Right ventricle myocardium superior (tissue), 1 donor: ENCODE measurements around the gene ATP2A3. TPM values are rescaled to one million over a fixed set of nuclear protein-coding genes. Genes with fewer than 3 reads are reported as not detected.
"Not testable (repeated sequence)": the region's sequence is repeated elsewhere in the genome, so short reads cannot be mapped to it uniquely, and the experiment has no call there.

Experiments
- ATAC-seq: fragments of 200-7000 bp; cut with Tn5 transposase; one replicate; pipeline ENCODE4 v1.9.1; 2020; ENCODE audit warnings: mild to moderate bottlenecking; ENCODE audit not compliant: poor library complexity
- DNase-seq: peaks from one replicate; pipeline ENCODE4 v3.0.0-alpha.2; 2020
- intact Hi-C: fragments of 100-400 bp; cut with DNase I; formaldehyde crosslinking; loops from one replicate; pipeline ENCODE4 v1.11.2; 2022
- total RNA-seq: library from RNA; stranded (reverse); fragmentation: NEBNext Ultra II Directional; extraction: Animal tissue kit (Norgen Biotek cat#: 25700); gene quantifications from one replicate; pipeline ENCODE4 v1.2.1, GENCODE V29; 2021
- donor health status: DM: no; HTN: yes; CAD: no; lungs with severe emphysema.

The ATP2A3 gene
- total RNA-seq, 1 donor from 2014 or later: 6.0 TPM

DNA sequence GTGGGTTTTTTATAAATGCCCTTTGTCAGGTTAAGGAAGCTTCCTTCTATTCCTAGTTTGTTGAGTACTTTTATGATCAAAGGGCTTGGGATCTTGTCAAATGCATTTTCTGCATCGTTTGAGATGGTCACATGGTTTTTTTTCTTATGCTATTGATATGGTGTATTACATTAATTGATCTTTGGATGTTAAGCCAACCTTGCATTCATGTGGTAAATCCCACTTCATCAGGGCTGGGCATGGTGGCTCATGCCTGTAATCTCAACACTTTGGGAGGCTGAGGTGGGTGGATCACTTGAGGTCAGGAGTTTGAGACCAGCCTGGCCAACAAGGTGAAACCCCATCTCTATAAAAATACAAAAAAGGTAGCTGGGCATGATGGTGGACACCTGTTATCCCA is 30.8 kb upstream of the ATP2A3 start:
- no peak for DNase-seq
- no peak for ATAC-seq
- intact Hi-C loops: no loop called here

DNA sequence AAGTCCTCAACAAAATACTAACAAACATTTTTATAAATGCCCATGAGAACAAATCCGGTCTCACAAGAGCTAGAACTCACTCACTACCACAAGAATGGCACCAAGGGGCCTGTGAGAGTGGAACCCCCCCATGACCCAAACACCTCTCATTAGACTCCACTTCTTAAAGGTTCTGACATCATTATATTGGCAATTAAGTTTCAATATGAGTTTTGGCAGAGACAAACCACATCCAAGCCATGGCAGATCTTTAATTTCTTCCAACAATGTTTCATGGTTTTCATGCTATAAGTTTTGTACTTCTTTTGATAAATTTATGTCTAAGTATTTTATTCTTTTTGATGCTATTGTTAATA is 30.0 kb upstream of the ATP2A3 start:
- intact Hi-C loops: no loop called here
- ATAC-seq: no peak

DNA sequence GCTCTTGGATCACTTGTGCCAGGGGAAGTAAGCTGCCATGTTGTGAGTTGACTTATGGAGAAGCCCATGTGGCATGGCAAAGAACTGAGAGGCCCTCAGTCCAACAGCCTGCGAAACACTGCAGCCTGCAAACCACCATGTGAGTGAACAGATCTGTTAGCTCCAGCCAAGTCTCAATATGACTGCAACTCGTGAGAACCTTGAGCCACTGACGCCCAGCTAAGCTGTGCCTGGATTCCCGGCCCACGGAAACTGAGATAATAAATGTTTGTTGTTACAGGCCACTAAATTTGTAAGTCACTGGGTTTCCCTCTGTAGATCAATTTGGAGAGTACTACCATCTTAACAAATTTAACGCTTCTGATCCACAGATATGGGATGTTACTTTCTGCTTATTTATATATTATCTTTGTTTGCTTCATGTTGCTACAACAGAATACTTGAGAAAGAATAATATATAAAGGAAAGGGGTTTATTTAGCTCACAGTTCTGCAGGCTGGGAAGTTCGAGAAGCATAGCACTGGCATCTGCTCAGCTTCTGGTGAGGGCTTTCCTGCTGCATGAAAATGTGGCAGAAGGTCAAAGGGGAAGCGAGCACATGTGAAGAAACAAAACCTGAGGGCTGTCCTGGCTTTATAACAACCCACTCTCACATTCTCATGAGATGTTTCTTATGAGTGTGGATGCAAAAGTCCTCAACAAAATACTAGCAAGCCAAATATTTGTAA is 29.4 kb upstream of the ATP2A3 start:
- DNase-seq: no peak
- intact Hi-C loops: no loop called here
- no peak for ATAC-seq

More for the DNA sequence above, 30.0 kb upstream of the ATP2A3 start:
- no peak for DNase-seq

DNA sequence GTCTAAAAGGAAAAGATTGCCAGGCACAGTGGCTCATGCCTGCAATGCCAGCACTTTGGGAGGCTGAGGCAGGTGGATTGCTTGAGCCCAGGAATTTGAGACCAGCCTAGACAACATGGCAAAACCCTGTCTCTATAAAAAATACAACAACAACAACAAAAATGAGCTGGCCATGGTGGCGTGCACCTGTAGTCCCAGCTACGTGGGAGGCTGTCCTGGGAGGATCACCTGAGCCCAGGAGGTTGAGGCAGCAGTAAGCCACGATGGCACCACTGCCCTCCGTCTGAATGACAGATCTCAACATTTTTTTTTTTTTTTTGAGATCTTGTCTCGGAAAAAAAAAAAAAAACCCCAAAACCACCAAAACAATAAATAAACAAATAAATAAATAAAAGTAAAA is 28.1 kb upstream of the ATP2A3 start:
- ATAC-seq (no peak), DNase-seq (no peak)
- intact Hi-C loops: no loop called here

- DNase-seq, ATAC-seq, intact Hi-C loops: not testable (repeated sequence)
Observed at GRCh38 chr17:3991699-3992098, 27.5 kb upstream of the ATP2A3 start.

- ATAC-seq: no peak
- no peak for DNase-seq
- intact Hi-C loops: no loop called here
Observed at GRCh38 chr17:3990386-3991127, 26.3 kb upstream of the ATP2A3 start.

DNA sequence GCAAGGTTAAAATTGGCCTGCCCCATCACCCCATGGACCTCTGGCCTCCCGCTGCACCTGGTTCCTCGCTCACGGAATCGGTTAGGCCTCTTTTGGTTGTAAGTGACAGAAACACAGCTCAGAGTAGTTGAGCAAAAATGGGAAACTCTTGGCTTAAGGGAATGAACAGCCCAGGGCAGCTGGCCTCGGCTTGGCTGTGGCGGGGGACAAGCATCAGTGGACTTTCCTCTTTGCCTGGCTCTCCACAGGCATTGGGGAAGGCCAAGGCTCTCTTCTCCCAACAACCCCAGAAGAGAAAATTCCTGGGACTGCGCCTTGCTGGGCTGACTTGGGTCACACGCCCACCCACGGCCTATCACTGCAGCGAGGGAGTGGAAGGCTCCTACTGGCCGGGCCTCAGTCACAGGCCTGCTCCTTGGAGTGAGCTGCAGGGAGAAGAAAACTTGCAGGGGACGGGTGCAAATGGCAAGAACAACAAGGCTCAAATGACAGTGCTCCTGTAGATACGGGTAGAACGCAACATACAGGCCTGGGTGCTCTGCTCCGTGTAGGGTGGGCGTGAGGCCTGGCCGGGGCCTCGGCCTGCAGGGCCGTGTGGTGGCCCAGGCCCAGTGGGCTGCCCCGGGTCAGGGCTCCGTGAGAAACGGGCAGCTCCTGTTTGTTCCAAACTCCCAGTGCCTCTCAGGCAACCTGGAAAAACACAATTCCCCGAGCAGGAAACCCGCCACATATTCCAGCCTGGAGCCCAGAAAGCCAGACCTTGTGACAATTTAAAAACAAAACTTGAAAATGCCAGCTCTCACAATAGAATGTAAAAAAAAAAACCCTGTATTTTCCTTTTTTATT is 25.0 kb upstream of the ATP2A3 start:
- intact Hi-C loops: no loop called here
- ATAC-seq: no peak

GRCh38 chr17:3988297-3989040 is 24.2 kb upstream of the ATP2A3 start:
- intact Hi-C loops: no loop called here
- no peak for DNase-seq
- ATAC-seq: no peak

More for the DNA sequence above, 25.0 kb upstream of the ATP2A3 start:
- DNase-seq: no peak

- intact Hi-C loops: no loop called here
- DNase-seq (no peak), ATAC-seq (no peak)
Observed at GRCh38 chr17:3986939-3987335, 22.7 kb upstream of the ATP2A3 start.

GRCh38 chr17:3986270-3986938 is 22.2 kb upstream of the ATP2A3 start:
- ATAC-seq: no peak
- DNase-seq: no peak
- intact Hi-C loops: no loop called here

DNA sequence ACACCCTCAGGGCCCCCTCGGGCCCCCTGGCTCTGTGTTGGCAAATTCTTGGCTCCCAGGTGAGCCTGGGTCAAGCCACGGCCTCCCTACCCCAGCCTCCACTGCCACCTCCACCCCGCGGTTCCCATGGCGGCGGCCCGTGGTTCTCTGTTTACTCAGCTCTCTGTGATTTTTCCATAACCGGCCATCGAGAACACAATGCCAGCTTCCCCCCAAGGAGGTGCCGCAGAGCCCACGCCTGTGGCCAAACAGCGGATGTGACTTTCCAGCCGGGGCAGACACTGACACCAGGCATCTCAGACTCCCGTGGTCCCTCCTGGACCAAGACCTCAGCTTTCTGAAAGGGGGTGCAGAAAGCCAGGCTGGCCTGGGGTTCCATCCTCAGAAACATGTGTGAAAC is 21.6 kb upstream of the ATP2A3 start:
- intact Hi-C loops: no loop called here
- no peak for DNase-seq
- ATAC-seq: no peak

GRCh38 chr17:3983606-3984484 is 19.6 kb upstream of the ATP2A3 start:
- intact Hi-C loops: no loop called here
- peak; percentile 51 for ATAC-seq
- DNase-seq: no peak

DNA sequence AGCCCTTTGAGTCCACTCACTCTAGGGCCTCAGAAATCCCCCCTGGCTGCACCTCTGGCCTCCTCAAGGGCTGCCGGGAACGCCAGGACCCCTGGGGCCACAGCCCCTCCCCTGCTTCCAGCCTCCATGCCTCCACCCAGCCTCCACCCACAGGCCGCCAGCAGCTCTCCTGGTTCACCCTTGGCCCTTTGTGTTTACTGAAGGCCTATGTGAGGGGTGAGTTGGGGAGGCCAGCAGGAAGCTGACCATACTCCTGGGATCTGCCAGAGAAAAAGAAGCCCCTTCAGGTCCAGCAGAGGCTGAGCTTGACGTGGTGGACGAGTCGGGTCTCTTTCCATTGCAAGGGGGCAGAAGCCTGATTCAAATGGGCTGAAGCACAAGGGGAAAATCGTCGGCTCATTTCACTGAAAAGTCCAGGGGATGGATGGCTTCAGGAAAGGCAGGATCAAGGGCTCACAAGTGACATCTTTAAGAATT is 18.3 kb upstream of the ATP2A3 start:
- intact Hi-C loops: no loop called here
- ATAC-seq (no peak), DNase-seq (no peak)

DNA sequence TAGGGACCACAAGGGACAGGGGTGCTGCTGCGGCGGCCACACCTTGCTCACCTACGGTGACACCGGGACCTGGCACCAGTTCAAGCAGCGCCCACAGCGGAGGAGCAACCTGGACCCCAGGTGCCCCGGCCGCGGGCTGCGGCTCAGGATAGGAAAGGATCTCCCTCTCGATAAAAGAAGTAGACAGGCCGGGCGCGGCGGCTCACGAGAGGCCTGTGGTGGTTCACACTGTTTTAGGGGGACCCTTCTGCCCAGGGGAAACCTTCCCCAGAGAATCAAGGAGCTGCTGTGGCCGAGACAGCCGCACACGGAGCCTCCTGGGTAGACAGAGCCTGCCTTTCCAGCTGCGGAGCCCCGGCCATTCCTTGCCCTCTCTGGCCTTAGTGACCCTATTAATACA is 17.9 kb upstream of the ATP2A3 start:
- intact Hi-C loops: no loop called here
- no peak for DNase-seq
- ATAC-seq: no peak

GRCh38 chr17:3981455-3981854 is 17.2 kb upstream of the ATP2A3 start:
- intact Hi-C loops: no loop called here
- ATAC-seq (no peak), DNase-seq (no peak)

DNA sequence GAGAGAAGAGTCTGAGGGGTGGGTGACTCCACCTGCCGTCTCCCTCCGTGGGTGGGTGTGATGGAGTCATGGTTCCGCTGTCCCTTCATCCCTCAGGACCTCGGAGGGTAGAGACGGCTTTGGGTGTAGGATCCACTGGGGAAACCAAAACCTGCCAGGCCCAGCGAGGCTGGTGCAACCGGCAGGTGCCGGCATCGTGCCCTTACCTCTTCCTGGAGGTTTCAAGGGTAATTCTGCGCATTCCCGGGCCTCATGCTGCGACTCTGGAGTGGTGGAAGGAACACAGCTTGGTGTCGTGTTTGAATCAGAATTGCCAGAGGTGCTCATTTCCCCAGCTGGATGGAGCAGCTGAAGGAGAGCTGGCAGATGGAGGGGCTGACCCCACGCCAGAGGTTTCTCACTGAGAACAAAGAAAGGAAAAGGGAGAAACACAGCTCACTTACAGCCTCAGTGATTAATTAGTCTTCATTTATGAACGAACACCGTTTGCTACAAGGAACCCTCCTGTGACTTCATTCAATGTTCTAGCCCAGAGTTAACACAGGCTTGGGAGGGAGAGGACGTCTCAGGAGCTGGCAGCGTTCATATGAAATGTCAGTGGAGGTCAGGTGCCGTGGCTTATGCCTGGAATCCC is 16.3 kb upstream of the ATP2A3 start:
- DNase-seq (no peak), ATAC-seq (no peak)
- intact Hi-C loops: no loop called here

- DNase-seq: no peak
- ATAC-seq: no peak
- intact Hi-C loops: no loop called here
Observed at GRCh38 chr17:3979290-3979611, 15.0 kb upstream of the ATP2A3 start.
